Endometrial microvascular endothelial cells (primary cell): ENCODE results near the gene PLTP. TPM values are rescaled to one million over a fixed set of nuclear protein-coding genes. Genes with fewer than 3 reads are reported as not detected.

Source experiments
- in situ Hi-C: cut with HindIII; loops from 2 replicates; pipeline ENCODE4 v1.10.0; 2017; ENCODE audit warnings: low sequenced_read_pairs, low pct_unique_long_range_greater_than_20kb; ENCODE audit errors: inconsistent ontology term
- total RNA-seq: library from RNA; depleted of rRNA; stranded (reverse); fragments of >200 nt; gene quantifications from one replicate; pipeline ENCODE4 v1.2.3, GENCODE V29; 2015; ENCODE audit errors: inconsistent ontology term

Gene PLTP
- total RNA-seq, 1 donor from 2014 or later, result 3.0 TPM

DNA sequence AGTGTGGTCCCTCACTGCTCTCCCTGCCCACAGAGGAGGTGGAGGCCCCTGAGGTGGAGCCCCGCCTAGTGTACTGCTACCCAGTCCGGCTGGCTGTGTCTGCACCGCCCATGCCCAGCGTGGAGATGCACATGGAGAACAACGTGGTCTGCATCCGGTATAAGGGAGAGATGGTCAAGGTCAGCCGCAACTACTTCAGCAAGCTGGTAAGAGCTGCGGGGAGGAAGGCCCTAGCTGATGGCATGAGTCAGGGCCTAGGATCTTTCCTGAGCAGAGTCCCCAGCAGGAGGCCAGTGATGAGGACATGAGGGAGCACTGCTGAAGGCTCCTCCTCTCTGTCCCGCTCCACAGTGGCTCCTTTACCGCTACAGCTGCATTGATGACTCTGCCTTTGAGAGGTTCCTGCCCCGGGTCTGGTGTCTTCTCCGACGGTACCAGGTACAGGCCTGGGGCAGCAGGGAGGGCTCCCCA lies 33.8 kb upstream of the PLTP start:
- in situ Hi-C loops, result loop anchor here (25.0 kb wide), 1 partner anchor 133 kb away; the partner anchor contains the start of gene UBE2C

DNA sequence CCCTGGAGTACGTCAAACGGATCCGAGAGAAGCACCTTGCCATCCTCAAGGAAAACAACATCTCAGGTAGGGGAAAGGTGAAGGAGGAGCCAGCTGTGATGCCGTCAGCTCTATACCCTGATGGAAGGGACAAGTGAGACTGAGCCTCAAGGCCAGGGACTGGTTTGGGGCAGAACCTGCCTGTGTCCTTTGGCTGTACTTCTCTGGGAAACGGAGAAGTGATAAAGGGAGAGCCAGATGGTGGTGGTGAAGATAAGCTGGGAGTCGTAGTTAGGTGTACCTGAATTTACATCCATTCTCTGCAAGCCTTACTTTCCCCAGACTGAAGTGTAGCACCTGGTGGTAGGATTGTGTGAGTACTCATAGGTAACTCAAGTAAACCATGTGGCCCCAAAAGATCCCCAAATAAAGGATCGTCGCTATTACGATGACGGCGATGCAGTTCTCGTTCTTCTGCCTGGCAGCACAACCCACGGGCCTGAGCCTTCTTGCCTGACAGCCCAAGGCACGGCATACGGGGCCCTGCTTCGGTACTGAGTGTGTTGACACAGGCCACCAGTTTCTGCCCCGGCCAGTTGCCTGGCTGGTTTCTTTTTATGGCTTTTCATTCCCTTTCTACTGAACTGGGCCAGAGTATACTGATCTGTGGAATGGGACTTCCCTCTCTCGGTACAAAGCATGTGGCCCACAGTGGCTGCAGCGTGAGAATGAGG lies 33.2 kb upstream of the PLTP start:
- in situ Hi-C loops, result loop anchor here (25.0 kb wide), 1 partner anchor 133 kb away; the partner anchor contains the start of gene UBE2C

- in situ Hi-C loops, result loop anchor here (25.0 kb wide), 1 partner anchor 132 kb away; the partner anchor contains the start of gene UBE2C
These were observed 32.4 kb upstream of the PLTP start for GRCh38 chr20:45944151-45944964.

- in situ Hi-C loops, result loop anchor here (25.0 kb wide), 1 partner anchor 131 kb away; the partner anchor contains the start of gene UBE2C
These were observed 31.7 kb upstream of the PLTP start for GRCh38 chr20:45943613-45944012.

- in situ Hi-C loops, result loop anchor here (25.0 kb wide), 1 partner anchor 128 kb away; the partner anchor contains the start of gene UBE2C
These were observed 28.5 kb upstream of the PLTP start for GRCh38 chr20:45940469-45940868.

DNA sequence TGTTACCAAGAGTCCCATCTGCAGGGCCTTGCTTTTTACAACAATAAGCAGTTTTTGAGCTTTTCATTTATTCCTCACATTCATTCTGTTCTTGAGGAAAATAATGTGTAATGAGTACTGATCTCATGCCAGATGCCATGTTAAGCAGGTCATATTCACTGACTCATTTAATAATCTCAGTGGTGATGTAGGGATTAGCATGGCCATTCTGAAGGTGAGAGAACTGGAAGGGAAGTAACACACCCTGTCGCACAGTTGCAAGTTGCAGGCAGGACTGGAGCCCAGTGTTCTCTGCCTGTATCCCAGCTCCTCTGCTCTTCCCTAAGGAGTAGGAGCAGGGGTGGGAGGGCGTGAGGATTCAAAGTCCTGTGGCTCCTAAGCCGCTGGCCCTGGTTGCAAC lies 28.1 kb upstream of the PLTP start:
- in situ Hi-C loops, result loop anchor here (25.0 kb wide), 1 partner anchor 128 kb away; the partner anchor contains the start of gene UBE2C

DNA sequence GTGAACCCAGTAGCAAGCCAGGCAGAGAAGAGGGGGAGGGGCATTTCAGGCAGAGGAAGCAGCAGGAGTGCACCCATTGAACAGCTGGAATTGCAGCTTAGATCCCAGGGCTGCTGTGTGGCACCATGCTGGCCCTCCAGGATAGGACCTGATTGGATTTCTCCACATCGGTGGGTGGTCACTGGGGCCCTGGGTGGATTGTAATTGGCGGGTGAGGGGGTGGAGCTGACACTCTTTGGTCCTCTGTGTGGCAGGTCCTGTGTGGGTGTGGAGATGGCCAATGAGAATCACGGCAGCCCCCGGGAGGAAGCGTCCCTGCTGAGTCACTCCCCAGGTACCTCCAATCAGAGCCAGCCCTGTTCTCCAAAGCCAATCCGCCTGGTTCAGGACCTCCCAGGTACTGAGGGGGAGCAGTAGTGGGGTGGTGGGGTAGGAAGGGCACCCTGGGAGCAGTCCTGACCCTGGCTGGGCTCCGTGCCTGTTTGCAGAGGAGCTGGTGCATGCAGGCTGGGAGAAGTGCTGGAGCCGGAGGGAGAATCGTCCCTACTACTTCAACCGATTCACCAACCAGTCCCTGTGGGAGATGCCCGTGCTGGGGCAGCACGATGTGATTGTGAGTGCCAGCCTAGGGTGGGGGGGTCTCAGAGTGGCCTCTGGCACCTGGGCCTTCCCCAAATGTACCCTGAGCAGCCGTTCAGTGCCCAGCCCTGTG lies 26.9 kb upstream of the PLTP start:
- in situ Hi-C loops, result loop anchor here (25.0 kb wide), 1 partner anchor 127 kb away; the partner anchor contains the start of gene UBE2C

- in situ Hi-C loops, result loop anchor here (25.0 kb wide), 1 partner anchor 125 kb away; the partner anchor contains the start of gene UBE2C
These were observed 25.8 kb upstream of the PLTP start for GRCh38 chr20:45937765-45938164.

- in situ Hi-C loops, result loop anchor here (25.0 kb wide), 1 partner anchor 123 kb away; the partner anchor contains the start of gene UBE2C
These were observed 23.6 kb upstream of the PLTP start for GRCh38 chr20:45935416-45936046.

DNA sequence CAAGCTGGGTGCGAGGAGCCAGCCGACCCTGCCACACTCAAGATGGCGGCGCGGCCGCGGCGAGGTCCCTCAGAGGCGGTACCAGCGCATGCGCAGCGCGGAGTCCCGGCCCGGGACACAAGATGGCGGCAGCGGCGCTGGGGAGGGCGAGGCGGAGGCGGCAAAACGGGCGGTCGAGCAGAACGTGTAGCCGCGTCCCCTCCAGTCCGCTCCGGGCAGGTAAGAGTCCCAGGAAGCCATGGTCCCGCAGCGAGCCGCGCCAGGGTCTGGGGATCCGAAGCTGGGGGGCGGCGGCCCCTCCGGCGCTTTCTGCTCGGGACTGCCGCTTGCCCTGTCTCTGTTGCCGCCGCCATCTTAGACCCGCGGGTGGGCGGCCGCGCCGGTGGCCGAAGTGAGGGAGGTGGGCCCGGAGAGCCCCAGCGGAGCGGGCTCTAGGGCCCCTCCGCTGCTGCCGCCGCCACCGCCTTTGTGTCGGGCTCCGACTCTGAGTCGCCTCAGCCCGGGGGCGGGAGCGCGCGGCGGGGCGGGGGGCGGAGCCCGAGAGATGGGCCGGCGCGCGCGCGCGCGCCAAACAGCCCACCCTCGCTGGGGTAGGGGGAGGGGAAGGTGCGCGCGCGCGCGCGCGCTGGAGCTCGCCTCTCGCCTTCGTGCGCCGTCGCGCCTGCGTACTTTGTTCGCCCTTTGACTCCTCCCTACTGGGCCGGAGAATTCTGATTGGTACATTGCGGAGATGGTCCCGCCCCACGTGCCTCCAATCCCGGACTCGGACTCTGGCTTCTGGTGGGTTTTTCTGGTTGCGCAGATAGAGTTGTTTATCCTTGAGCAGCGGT lies 22.8 kb upstream of the PLTP start, which contains the start of gene PCIF1:
Gene PCIF1 (plus strand): TSS at position 98 of the 830 bp plus-strand sequence. CDS start 4,317 bp downstream, outside the sequence.
- in situ Hi-C loops, result loop anchor here (25.0 kb wide), 1 partner anchor 122 kb away; the partner anchor contains the start of gene UBE2C

GRCh38 chr20:45934046-45934585 lies 22.2 kb upstream of the PLTP start:
- in situ Hi-C loops, result loop anchor here (25.0 kb wide), 1 partner anchor 122 kb away; the partner anchor contains the start of gene UBE2C

DNA sequence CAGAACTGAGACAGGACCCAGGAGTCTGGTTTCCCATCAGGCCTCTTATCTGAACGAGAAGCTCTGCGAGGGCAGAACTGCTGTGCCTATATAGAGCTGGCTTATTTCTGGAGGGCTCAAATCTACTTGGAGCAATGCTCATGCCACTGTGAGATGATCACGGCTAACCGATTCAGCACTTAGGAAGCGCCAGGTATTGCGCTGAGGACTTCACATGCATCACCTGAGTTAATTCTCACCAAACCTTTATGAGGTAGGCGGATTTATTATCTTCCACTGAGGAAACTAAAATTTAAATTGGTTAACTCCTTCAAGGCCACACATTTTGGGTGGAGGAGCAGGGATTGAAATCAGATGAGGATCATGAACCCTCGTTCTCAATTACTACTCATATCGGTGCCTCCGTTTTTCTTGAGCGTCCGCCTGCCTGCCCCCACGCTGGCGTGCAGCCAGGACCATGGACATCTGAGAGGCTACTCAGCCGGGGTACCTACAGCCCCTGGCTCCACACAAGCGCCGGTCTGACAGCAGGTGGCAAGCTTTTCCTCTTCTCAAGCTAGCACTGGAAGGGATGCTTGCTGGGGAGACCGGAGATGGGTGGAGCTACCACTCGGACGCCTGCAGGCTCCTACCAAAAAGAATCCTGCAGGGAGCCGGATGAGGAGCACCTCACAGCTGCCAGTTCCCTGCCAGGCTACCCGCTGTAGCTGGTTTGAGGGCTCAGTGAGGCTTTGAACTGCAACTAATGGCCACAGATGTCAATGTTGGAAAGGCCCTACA lies 21.5 kb upstream of the PLTP start:
- in situ Hi-C loops, result loop anchor here (25.0 kb wide), 1 partner anchor 121 kb away; the partner anchor contains the start of gene UBE2C

- in situ Hi-C loops, result loop anchor here (25.0 kb wide), 1 partner anchor 119 kb away; the partner anchor contains the start of gene UBE2C
These were observed 19.7 kb upstream of the PLTP start for GRCh38 chr20:45931680-45932079.

GRCh38 chr20:45927071-45927878 lies 15.3 kb upstream of the PLTP start:
- in situ Hi-C loops, result loop anchor here (25.0 kb wide), 1 partner anchor 115 kb away; the partner anchor contains the start of gene UBE2C

GRCh38 chr20:45926731-45927070 lies 14.7 kb upstream of the PLTP start:
- in situ Hi-C loops, result loop anchor here (25.0 kb wide), 1 partner anchor 114 kb away; the partner anchor contains the start of gene UBE2C
